Body of pancreas (tissue), 4 donors: ENCODE measurements around the gene RPL4.

ENCODE experiments used
- CTCF ChIP-seq, 7 experiments: fragments of 450-650 bp in 4 of 7; fragments of 200-600 bp in 3 of 7; sonication (generic) in 3 of 7; IDR thresholded peaks; one replicate each; pipeline ENCODE4 v1.5.1; 2016 to 2019; ENCODE audit warnings: antibody characterized with exemption in 7 of 7
- POLR2A ChIP-seq, 3 donors: fragments of 450-650 bp; IDR thresholded peaks; one replicate each; pipeline ENCODE4 v1.6.1; 2016; ENCODE audit warnings: antibody characterized with exemption in 3 of 3, mild to moderate bottlenecking in 2 of 3

DNA sequence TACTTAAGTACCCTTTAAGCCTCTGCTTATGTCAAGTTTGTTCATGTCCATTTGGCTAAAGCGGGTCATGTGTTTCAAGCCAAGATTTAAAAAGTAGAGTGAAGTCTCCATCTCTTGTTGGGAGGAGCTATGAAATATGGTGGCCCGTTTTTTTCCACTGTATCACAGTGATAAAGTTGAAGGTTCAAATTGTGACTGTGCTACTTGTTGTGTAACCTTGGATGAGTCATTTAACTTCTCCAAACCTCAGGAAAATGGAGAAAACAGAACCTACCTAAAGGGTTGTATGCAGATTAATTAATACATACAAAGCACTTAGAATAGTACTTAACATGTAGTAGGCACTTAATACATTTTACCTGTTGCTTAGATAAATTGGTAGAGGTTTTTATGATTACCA is 50.5 kb downstream of the RPL4 start:
- TF ChIP-seq CTCF (IDR thresholded peaks at IDR 0.05) (no peak), POLR2A (IDR thresholded peaks at IDR 0.05) (no peak)
